ENCODE results near the gene NMRK2. TPM values are rescaled to one million over a fixed set of nuclear protein-coding genes. Genes with fewer than 3 reads are reported as not detected.
A peak's percentile ranks its signal among the peaks of the same experiment; 100 is the strongest.

NMRK2 gene
- total and polyA plus RNA-seq, 2 donors from 2014 or later, result 0.69 to 6.1 TPM

DNA sequence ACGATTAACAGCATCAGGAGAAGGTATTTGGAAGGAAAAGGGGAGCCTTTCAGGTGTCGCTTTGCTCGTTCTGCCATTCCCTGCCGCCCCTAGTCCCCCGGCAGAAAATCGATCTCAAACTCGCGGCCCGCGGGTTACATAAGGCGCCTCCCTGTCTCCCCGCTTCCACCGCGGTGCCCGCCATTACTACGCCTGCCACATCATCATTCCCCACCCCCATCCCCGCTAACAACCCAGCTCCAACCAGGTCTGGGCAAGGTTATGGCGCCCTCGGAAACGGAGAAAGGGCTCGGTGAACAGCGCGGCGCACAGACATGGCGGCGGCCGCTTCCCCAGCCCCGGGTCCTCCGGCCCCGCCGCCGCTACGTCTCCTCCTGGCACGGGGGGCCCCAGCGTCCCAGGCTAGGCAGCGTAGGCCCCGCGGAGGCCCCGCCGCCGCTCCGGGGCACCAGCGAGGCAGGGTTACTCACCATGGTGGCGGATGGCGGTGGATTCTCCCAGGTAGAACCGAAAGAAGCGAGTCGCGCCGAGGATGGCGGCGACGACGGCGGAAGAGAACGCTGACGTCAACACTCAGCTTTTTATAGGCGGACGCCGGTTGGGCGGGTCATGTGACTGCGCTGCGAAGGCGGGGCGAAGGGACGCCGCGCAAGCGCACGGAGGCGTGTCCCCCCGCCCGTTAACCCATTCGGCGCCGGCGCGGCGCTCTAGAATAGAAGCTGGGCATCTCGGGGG lies 52.2 kb downstream of the NMRK2 start, which contains the start of gene EEF2:
EEF2 (minus strand) TSS at position 556 of the 735 bp plus-strand sequence; CDS start at position 473, 83 bp downstream.
- intact Hi-C loops (cut with DNase I), result no loop called here
- H3K4me1 ChIP-seq (ENCODE audit: control insufficient read depth in 2 of 3, insufficient read depth in 2 of 3, low read depth in 1 of 3, low read length in 3 of 3), result peaks cover 11 to 29% (median 25%) of the 10 kb centered on the region in 3 donors
- H3K9ac ChIP-seq (ENCODE audit: low read length in 3 of 3), result peak within 1 kb of the TSS; percentile 83 to 100 (median 98)
- TF ChIP-seq, protein P1, sequence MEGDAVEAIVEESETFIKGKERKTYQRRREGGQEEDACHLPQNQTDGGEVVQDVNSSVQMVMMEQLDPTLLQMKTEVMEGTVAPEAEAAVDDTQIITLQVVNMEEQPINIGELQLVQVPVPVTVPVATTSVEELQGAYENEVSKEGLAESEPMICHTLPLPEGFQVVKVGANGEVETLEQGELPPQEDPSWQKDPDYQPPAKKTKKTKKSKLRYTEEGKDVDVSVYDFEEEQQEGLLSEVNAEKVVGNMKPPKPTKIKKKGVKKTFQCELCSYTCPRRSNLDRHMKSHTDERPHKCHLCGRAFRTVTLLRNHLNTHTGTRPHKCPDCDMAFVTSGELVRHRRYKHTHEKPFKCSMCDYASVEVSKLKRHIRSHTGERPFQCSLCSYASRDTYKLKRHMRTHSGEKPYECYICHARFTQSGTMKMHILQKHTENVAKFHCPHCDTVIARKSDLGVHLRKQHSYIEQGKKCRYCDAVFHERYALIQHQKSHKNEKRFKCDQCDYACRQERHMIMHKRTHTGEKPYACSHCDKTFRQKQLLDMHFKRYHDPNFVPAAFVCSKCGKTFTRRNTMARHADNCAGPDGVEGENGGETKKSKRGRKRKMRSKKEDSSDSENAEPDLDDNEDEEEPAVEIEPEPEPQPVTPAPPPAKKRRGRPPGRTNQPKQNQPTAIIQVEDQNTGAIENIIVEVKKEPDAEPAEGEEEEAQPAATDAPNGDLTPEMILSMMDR (IDR thresholded peaks at IDR 0.05; ENCODE audit: borderline replicate concordance, extremely low read depth, insufficient read depth), result peak; percentile 10
- peak within 1 kb of the TSS; percentile 96 for H3K27ac ChIP-seq (ENCODE audit: low read depth in 2 of 2, low read length in 2 of 2)
- FAIRE-seq (no peak), DNase-seq (peak; percentile 92 to 97 (median 95))
- no peaks in the 10 kb centered on the region for H3K27me3 ChIP-seq (ENCODE audit: control insufficient read depth, insufficient read depth, low read length)
- peak within 1 kb of the TSS; percentile 76 to 100 (median 99) for H3K4me3 ChIP-seq (ENCODE audit: low read length in 3 of 3)
- H3K9me3 ChIP-seq (ENCODE audit: control insufficient read depth in 2 of 3, insufficient read depth in 1 of 3, low read length in 3 of 3), result no peaks in the 10 kb centered on the region
- H3K36me3 ChIP-seq (ENCODE audit: control insufficient read depth in 2 of 3, insufficient read depth in 3 of 3, low read length in 3 of 3), result peaks cover 2 to 46% (median 31%) of the 10 kb centered on the region in 3 donors

DNA sequence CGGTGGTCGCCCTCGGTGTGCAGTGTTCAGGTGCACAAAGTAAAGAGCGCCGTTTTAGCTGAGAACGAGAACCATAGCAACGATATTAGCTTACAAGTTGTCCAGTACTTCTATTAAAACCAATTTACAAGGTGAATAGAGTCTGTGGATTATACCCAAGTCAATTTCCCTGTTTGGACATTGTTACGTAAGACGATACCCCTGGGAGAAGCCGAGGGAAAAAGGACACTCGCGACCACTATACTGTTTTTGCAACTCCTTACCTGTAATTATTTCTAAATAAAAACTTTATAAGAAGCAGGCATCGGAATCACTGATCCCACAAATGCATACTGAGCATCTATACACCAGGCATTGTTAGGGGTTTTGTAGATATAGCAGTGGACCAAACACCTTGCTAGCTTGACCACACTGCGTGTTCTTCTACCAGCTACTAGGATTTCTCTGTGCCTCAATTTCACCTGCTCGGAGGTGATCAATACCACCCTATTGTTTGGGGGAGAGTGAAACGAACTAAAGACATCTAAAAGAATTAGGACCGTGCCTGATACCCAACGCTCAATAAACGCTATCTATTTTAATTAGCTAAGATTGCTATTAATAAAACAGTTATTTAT lies 52.9 kb downstream of the NMRK2 start:
- Histone ChIP-seq H3K4me3 (ENCODE audit: low read length in 3 of 3) (peak overlapping the region; percentile 21 to 76 (median 58)), H3K36me3 (ENCODE audit: control insufficient read depth in 2 of 3, insufficient read depth in 3 of 3, low read length in 3 of 3) (peaks cover 2 to 39% (median 25%) of the 10 kb centered on the region in 3 donors), H3K27me3 (ENCODE audit: control insufficient read depth, insufficient read depth, low read length) (no peaks in the 10 kb centered on the region), H3K9ac (ENCODE audit: low read length in 3 of 3) (peak overlapping the region; percentile 0 to 8 (median 1)), H3K4me1 (ENCODE audit: control insufficient read depth in 2 of 3, insufficient read depth in 2 of 3, low read depth in 1 of 3, low read length in 3 of 3) (peaks cover 11 to 29% (median 25%) of the 10 kb centered on the region in 3 donors), H3K27ac (ENCODE audit: low read depth in 2 of 2, low read length in 2 of 2) (peak overlapping the region in 1 of 2 donors; percentile 56), H3K9me3 (ENCODE audit: control insufficient read depth in 2 of 3, insufficient read depth in 1 of 3, low read length in 3 of 3) (no peaks in the 10 kb centered on the region)
- TF ChIP-seq, protein P1 (IDR thresholded peaks at IDR 0.05; ENCODE audit: borderline replicate concordance, extremely low read depth, insufficient read depth), result no peak
- DNase-seq (peak in 2 of 5 donors; percentile 31 to 35), FAIRE-seq (no peak)
- intact Hi-C loops (cut with DNase I), result no loop called here

DNA sequence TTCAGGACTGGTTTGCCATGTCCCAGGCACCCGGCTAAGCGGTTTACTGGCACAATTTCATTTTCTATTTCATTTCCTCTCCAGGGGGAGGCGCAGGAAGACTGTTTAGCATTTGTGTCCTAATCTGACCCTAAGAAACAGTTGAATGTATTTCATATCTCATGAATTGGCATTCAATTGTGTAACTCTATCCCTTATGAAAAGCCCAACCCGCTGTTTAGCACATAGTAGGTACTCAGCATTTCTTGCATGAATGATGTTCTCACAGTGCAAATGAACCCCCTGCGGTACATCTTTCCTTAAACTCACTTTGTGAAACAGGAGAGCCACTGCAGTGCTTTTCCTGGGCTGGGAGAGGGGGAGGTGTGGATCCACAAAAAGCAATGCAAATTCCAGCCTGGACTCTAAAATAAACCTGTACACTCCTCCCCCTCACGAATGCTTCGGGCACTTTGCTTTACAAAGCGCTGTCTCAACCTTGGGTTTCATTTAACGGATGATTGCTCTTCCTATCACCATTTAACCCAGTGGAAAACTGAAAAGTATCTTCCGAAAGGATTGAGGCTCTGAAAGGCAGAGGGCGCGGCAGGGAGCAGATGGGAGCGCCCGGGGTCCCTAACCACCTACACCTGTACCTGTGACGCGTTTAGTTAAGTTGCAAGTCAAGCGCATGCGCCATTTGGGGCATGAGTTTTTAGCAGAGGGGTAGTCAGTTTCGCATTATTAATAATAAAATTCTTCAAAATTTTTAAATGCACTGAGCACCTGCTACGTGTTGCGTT lies 53.6 kb downstream of the NMRK2 start:
- FAIRE-seq, result no peak
- Histone ChIP-seq H3K9ac (ENCODE audit: low read length in 3 of 3) (peak overlapping the region in 2 of 3 donors; percentile 2 to 8), H3K4me3 (ENCODE audit: low read length in 3 of 3) (peak overlapping the region in 2 of 3 donors; percentile 58 to 76), H3K36me3 (ENCODE audit: control insufficient read depth in 2 of 3, insufficient read depth in 3 of 3, low read length in 3 of 3) (peaks cover 2 to 32% (median 18%) of the 10 kb centered on the region in 3 donors), H3K27me3 (ENCODE audit: control insufficient read depth, insufficient read depth, low read length) (no peaks in the 10 kb centered on the region), H3K9me3 (ENCODE audit: control insufficient read depth in 2 of 3, insufficient read depth in 1 of 3, low read length in 3 of 3) (no peaks in the 10 kb centered on the region), H3K27ac (ENCODE audit: low read depth in 2 of 2, low read length in 2 of 2) (peak overlapping the region; percentile 56 to 68), H3K4me1 (ENCODE audit: control insufficient read depth in 2 of 3, insufficient read depth in 2 of 3, low read depth in 1 of 3, low read length in 3 of 3) (peaks cover 11 to 29% (median 25%) of the 10 kb centered on the region in 3 donors)
- DNase-seq, result peak in 4 of 5 donors; percentile 79 to 94 (median 88)
- intact Hi-C loops (cut with DNase I), result no loop called here
- TF ChIP-seq, protein P1 (IDR thresholded peaks at IDR 0.05; ENCODE audit: borderline replicate concordance, extremely low read depth, insufficient read depth), result peak; percentile 45
